ENCODE data around the gene TMED9.

TMED9 gene

DNA sequence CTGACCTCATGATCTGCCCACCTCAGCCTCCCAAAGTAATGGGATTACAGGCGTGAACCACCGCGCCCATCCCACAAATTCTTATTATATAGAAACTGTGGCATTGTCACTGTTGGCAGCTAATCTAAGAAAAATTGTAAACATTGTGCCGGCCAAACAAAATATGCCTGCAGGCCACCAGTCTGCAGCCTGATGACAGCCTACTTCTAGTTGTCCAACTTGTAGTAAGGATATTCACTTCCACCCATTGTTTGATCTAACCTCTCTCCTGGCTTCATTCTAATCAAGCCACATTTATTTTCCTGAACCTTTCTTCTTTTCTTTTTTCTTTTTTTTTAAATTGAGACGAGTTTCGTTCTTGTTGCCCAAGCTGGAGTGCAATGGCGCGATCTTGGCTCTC, 13.7 kb upstream of the TMED9 start:
- DNase-seq (ENCODE audit: low spot score): no peak

- DNase-seq (ENCODE audit: low spot score): no peak
Observed at GRCh38 chr5:177588413-177588909, 3.5 kb upstream of the TMED9 start.

DNA sequence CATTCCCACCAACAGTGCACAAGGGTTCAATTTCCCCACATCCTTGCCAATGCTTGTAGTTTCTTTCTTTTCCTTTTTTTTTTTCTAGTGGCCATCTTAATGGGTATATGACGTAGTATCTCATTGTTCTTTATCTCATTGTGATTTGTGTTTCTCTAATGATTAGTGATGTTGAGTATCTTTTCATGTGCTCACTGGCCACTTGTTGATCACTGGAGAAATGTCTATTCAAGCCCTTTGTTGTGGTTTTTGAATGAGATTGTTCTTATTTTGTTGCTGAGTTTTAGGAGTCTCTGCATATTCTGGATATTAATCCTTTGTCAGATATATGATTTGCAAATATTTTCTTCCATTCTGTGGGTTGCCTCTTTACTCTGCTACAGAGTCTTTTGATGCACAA, 1.6 kb upstream of the TMED9 start:
- DNase-seq (ENCODE audit: low spot score): no peak

- DNase-seq (ENCODE audit: low spot score): no peak
Observed at GRCh38 chr5:177591690-177592009, 353 bp upstream of the TMED9 start.

DNA sequence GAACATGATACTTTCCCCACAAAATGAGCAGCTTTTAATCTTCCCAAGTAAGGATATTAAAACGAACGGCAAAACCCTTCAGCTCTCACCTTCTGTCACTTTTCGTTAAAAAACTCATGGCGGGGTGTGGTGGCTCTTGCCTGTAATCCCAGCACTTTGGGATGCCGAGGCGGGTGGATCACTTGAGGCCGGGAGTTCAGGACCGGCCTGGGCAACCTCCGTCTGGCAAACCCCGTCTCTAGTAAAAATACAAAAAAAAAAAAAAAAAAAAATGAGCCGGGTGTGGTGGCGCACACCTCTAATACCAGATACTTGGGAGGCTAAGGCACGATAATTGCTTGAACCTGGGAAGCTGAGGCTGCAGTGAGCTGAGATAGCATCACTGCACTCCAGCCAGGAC, 902 bp downstream of the TMED9 start:
- DNase-seq (ENCODE audit: low spot score): no peak

- DNase-seq (ENCODE audit: low spot score): no peak
Observed at GRCh38 chr5:177593511-177593910, 1.5 kb downstream of the TMED9 start.

- no peak for DNase-seq (ENCODE audit: low spot score)
Observed at GRCh38 chr5:177594071-177594470, 2.1 kb downstream of the TMED9 start.

GRCh38 chr5:177595026-177595585, 3.1 kb downstream of the TMED9 start:
- DNase-seq (ENCODE audit: low spot score): no peak

DNA sequence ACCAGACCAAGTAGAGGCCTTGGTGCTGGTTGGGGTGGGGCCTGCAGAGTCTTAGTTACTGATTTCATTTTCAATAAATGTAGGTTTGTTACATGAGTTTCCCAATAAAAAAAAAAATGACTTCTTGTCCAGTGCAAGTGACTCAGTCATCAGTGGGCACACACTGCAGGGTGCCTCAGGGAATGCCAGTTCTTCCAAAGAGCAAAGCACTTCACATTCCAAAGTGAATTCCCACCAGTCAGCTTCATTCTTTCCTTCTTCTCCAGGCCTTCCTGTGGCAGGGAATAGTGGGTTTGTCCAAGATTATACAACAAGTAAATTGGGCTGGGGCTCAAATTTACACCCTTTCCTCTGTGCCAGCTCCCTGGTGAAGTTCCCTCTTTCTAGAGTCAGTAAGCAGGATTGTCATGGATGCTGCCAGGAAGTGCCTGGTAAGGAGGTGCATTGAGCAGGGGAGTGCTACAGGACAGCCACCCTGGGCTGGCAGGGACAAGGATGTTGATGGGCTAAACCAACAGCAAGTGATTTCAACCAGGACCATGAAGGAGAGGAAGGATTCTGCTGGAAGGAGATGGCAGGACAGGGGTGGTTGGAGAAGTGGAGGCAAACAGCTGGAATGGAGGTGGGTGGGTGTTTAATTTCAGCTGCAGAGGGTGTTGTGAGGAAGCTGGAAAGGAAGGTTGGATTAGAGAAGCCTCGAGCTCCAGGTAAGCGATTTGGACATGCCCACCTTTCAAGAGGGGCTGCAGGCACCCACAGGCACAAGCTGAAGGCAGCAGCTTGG, 4.2 kb downstream of the TMED9 start:
- DNase-seq (ENCODE audit: low spot score): no peak

- no peak for DNase-seq (ENCODE audit: low spot score)
Observed at GRCh38 chr5:177596775-177597238, 4.8 kb downstream of the TMED9 start.

GRCh38 chr5:177598477-177598876, 6.5 kb downstream of the TMED9 start:
- DNase-seq (ENCODE audit: low spot score): no peak

DNA sequence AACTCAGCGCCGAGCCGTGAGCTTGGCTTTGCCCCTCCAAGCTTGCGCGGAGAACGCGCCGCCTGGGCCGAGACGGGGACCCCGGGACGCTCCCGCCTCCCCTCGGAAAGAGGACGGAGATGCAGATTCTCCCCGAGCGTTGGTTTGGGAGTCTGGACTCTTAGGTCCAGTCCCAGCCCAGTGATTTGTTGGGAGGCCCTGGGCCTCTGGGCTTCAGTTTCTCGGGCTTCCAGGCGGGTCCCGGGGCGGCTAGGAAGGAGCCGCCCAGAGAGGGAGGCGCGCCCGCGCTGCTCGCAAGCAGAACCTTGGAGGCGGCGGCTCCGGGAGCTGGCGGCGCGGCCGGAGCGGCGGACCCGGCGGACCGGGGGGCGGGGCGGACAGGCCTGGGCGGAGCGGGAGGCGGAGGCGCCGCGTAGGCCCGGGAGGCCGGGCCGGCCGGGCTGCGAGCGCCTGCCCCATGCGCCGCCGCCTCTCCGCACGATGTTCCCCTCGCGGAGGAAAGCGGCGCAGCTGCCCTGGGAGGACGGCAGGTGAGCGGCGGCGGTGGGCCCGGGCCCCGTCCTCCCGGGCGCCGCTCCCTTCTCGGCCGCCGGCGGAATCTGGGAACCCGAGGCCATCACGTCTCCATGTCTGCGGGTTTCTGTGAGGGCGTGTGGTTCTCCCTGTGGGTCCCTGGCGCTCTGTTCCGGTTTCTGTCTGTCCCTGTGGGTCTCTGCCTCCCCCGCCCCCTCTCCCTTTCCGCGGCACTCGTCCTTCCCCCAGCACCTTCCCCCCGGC, 7.9 kb downstream of the TMED9 start, which contains the start of gene B4GALT7:
Gene B4GALT7 (plus strand): TSS at position 402 of the 777 bp plus-strand sequence. CDS start 79 bp downstream, at position 481.
- DNase-seq (ENCODE audit: low spot score): peak; percentile 77

GRCh38 chr5:177600508-177601018, 8.6 kb downstream of the TMED9 start:
- peak; percentile 29 for DNase-seq (ENCODE audit: low spot score)

DNA sequence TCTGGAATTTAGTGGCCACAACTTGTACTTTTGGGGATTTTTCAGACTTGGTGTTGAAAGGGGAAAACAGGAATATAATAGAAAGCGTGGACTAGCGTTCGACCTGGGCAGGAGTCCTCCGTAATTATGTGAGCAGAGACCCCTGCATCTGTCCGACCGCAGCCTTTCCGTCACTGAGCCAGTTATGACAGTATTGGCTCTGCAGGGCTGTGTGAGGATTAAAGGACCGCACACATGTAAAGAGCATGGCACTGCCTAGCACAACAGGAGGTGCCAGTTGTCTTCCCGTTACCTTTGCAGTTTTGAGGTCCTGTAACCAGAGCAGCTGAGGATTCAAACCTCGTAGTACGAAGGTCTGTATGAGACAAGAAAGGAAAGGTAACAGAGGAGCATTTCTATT, 9.1 kb downstream of the TMED9 start:
- DNase-seq (ENCODE audit: low spot score): no peak

DNA sequence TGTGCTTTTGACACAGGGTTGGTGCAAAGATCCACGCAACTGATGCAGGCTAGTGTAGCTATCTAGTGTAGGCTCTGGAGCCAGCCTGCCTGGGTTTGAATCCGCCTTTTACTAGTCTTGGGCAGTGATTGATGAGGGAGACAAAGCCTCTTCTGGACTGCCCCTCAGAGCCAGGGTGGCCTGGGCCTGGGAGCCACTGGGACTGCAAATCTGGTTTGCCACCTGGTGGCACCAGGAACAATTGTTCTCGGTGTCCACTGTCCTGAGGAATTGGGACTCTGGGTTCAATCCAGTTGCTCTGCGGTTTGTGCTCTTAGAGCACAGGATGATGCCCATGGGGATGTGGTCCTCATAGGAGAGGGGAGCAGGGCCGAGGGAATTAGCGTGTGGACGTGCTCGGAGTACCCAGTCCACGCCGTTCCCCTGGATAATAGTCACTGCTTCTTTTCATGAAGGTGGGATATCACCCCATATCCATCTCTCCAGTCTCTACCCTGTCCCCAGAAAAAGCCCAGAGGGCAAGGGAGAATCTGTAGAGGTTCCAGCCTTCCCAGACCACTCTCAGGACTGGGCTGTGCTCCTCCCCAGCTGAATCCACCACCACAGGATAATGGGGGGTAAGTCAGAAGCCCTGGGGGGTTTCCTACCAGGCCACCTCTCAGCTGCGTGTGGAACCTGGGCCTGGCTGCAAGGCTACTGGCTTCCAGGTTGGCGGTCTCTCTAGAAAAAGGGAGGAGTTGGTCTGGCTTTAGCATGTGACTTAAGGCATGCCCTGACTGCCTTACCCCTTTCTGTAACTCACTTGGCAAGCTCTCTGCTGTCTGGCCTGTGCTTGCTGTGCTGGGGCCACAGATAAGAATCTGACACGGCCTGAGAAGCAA, 9.8 kb downstream of the TMED9 start:
- no peak for DNase-seq (ENCODE audit: low spot score)

GRCh38 chr5:177602458-177602830, 10.4 kb downstream of the TMED9 start:
- no peak for DNase-seq (ENCODE audit: low spot score)

GRCh38 chr5:177603631-177604030, 11.6 kb downstream of the TMED9 start:
- no peak for DNase-seq (ENCODE audit: low spot score)

- DNase-seq (ENCODE audit: low spot score): no peak
Observed at GRCh38 chr5:177604116-177604521, 12.1 kb downstream of the TMED9 start.

DNA sequence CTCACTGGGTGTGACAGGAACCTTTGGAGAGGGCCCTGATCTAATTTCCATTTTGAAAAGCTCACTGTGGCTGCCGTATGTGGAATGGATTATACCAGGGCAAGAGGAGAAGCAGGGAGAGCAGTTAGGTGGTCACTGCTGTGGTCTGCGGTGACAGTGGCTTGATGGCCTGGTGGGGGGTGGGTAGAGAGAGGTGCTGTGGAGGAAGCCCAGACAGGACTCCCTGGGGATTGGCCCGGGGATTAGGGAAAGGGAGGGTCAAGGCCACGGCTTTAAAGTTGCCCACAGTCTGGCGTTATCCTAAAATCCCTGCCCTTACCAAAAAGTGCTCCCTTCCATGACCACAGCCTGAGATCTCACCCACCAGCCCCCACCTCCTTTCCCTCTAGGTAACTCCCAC, 12.7 kb downstream of the TMED9 start:
- DNase-seq (ENCODE audit: low spot score): no peak

DNA sequence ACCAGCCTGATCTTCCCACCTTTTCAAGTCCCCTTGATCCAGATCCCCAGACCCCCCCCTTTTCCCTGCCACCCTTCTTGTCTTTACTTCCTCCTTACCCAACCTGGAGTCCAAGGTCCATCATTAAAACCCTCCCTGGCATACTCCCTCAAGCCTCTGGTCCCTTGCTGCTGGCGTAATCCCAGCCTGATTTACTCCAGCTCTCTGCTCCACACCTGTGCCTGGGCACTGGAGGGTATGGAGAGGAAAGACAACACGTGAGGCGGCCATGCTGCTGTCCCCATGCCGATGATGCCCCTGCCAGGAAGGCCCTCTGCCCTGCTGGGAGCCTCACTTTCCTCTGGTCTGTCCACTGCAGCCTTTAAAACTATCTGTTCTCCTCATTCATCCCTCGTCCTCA, 13.1 kb downstream of the TMED9 start:
- DNase-seq (ENCODE audit: low spot score): no peak

DNA sequence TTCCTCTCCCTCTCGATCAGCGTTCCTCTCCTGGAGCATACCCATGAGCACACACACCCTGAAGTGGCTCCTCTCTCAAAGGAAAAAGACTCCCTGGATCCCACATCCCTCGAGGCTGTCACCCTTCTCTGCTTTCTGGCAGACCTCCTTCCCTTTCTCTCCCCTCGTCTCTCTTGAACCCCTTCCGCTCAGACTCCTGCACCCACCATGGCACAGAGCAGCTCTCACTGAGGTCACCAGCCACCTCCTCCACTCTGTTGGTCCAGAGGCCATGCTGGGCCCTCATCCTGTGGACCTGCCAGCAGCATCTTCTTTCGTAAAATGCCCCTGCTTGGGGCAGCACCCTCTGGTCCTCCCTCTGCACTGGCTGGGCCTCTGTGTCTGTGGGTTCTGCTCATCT, 13.7 kb downstream of the TMED9 start:
- DNase-seq (ENCODE audit: low spot score): no peak

Data from globus pallidus (tissue), 1 donor.